Measurements from ENCODE around the gene TMEM39B.

DNA sequence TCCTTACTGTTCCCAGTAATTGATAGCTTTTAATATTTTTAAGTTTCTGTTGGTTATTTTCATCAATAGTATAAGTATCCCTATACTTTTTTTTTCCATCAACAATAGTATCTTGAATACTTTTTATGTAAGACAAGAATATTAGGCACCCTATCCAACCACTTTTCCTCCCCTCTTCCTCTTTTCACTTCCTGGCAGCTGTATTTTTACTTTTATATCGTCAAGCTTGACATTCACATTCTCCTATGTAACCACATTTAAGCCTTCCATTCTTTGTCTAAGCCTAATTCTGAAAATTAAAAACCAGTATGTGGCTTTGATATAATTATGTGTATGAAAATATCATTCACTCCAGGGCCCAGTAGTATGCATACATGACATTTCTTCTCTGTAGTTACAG, 9.3 kb downstream of the TMEM39B start:
- TF ChIP-seq, protein P1, sequence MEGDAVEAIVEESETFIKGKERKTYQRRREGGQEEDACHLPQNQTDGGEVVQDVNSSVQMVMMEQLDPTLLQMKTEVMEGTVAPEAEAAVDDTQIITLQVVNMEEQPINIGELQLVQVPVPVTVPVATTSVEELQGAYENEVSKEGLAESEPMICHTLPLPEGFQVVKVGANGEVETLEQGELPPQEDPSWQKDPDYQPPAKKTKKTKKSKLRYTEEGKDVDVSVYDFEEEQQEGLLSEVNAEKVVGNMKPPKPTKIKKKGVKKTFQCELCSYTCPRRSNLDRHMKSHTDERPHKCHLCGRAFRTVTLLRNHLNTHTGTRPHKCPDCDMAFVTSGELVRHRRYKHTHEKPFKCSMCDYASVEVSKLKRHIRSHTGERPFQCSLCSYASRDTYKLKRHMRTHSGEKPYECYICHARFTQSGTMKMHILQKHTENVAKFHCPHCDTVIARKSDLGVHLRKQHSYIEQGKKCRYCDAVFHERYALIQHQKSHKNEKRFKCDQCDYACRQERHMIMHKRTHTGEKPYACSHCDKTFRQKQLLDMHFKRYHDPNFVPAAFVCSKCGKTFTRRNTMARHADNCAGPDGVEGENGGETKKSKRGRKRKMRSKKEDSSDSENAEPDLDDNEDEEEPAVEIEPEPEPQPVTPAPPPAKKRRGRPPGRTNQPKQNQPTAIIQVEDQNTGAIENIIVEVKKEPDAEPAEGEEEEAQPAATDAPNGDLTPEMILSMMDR (conservative IDR thresholded peaks at IDR 0.05; ENCODE audit: low read depth, low read length) = no peak
- TF ChIP-seq EZH2 (IDR thresholded peaks at IDR 0.05; ENCODE audit: low read length, unreplicated experiment) = no peak
